Measurements from ENCODE around the gene RRAS.

Gene RRAS

GRCh38 chr19:49616945-49617344 is 23.0 kb downstream of the RRAS start:
- DNase-seq (ENCODE audit: low spot score): no peak
- ChIA-PET CTCF (interaction anchor here (0.6 to 1.0 kb wide), 2 partner anchors 12 to 82 kb away, joined by 3 read pairs; no protein-coding TSS in a partner anchor), POLR2A (ENCODE audit: low non-redundant PET) (no interaction called here)
- no peak overlapping the region for H3K27ac ChIP-seq
- no peak for TF ChIP-seq CTCF (conservative IDR thresholded peaks at IDR 0.05; ENCODE audit: low read depth)

GRCh38 chr19:49616532-49616931 is 23.4 kb downstream of the RRAS start:
- no peak for TF ChIP-seq CTCF (conservative IDR thresholded peaks at IDR 0.05; ENCODE audit: low read depth)
- ChIA-PET CTCF (interaction anchor here (1.1 kb wide), 1 partner anchor 47 kb away, joined by 3 read pairs; no protein-coding TSS in a partner anchor), POLR2A (ENCODE audit: low non-redundant PET) (no interaction called here)
- DNase-seq (ENCODE audit: low spot score): no peak
- no peak overlapping the region for H3K27ac ChIP-seq

- no peak for TF ChIP-seq CTCF (conservative IDR thresholded peaks at IDR 0.05; ENCODE audit: low read depth)
- H3K27ac ChIP-seq: no peak overlapping the region
- ChIA-PET POLR2A (ENCODE audit: low non-redundant PET) (no interaction called here), CTCF (interaction anchor here (1.1 kb wide), 1 partner anchor 46 kb away, joined by 3 read pairs; no protein-coding TSS in a partner anchor)
- no peak for DNase-seq (ENCODE audit: low spot score)
These were observed 24.1 kb downstream of the RRAS start for GRCh38 chr19:49615861-49616260.

GRCh38 chr19:49614096-49614833 is 25.7 kb downstream of the RRAS start:
- CTCF ChIA-PET: interaction anchor here (0.6 to 0.9 kb wide), 2 partner anchors 12 to 507 kb away, joined by 3 to 4 read pairs; no protein-coding TSS in a partner anchor
- TF ChIP-seq CTCF (conservative IDR thresholded peaks at IDR 0.05; ENCODE audit: low read depth): no peak
- POLR2A ChIA-PET (ENCODE audit: low non-redundant PET): no interaction called here
- H3K27ac ChIP-seq: peak overlapping the region; percentile 80
- peak; percentile 38 for DNase-seq (ENCODE audit: low spot score)

- no peak for TF ChIP-seq CTCF (conservative IDR thresholded peaks at IDR 0.05; ENCODE audit: low read depth)
- CTCF ChIA-PET: interaction anchor here (0.6 to 0.9 kb wide), 2 partner anchors 13 to 507 kb away, joined by 3 to 4 read pairs; no protein-coding TSS in a partner anchor
- no peak for DNase-seq (ENCODE audit: low spot score)
- peak overlapping the region; percentile 80 for H3K27ac ChIP-seq
- POLR2A ChIA-PET (ENCODE audit: low non-redundant PET): no interaction called here
These were observed 26.6 kb downstream of the RRAS start for GRCh38 chr19:49613374-49613773.

GRCh38 chr19:49609499-49610092 is 30.3 kb downstream of the RRAS start:
- DNase-seq (ENCODE audit: low spot score): no peak
- TF ChIP-seq CTCF (conservative IDR thresholded peaks at IDR 0.05; ENCODE audit: low read depth): no peak
- CTCF ChIA-PET: no interaction called here
- 0 out of 2 replicates have a peak overlapping the region, but pooled peaks have one; percentile 11 for H3K27ac ChIP-seq
- POLR2A ChIA-PET (ENCODE audit: low non-redundant PET): no interaction called here
